Measurements from ENCODE around the gene UPF3A. TPM values are rescaled to one million over a fixed set of nuclear protein-coding genes. Genes with fewer than 3 reads are reported as not detected.

The UPF3A gene
- total and polyA plus RNA-seq, 12 donors: 27.5 to 130 (median 43.2) TPM

- no peak for DNase-seq
- Histone ChIP-seq H3K27ac (no peak overlapping the region), H3K27me3 (no peaks in the 10 kb centered on the region), H3K36me3 (replicated peaks in 1 of 2) (peaks cover 0 to 13% of the 10 kb centered on the region in 2 donors), H3K9me3 (replicated peaks in 1 of 3) (no peaks in the 10 kb centered on the region), H3K4me3 (no peak overlapping the region), H3K4me1 (replicated peaks in 1 of 2) (peaks cover 13 to 19% of the 10 kb centered on the region in 2 donors)
- TF ChIP-seq CTCF (IDR thresholded peaks at IDR 0.05) (no peak), POLR2A (IDR thresholded peaks at IDR 0.05) (no peak)
- intact Hi-C loops (cut with DNase I): no loop called here
- WGBS, 4 donors: 75 to 83% (median 79%) methylated on average over 5 of the region's 5 CpGs
These were observed 29.6 kb downstream of the UPF3A start for GRCh38 chr13:114310956-114311355.

GRCh38 chr13:114311387-114311786 is 30.0 kb downstream of the UPF3A start:
- intact Hi-C loops (cut with DNase I): no loop called here
- H3K27me3 ChIP-seq: no peaks in the 10 kb centered on the region
- no peaks in the 10 kb centered on the region for H3K9me3 ChIP-seq (replicated peaks in 1 of 3)
- no peak overlapping the region for H3K4me3 ChIP-seq
- H3K36me3 ChIP-seq (replicated peaks in 1 of 2): peaks cover 0 to 10% of the 10 kb centered on the region in 2 donors
- no peak overlapping the region for H3K27ac ChIP-seq
- TF ChIP-seq POLR2A (IDR thresholded peaks at IDR 0.05) (no peak), CTCF (IDR thresholded peaks at IDR 0.05) (no peak)
- peaks cover 15 to 24% of the 10 kb centered on the region in 2 donors for H3K4me1 ChIP-seq (replicated peaks in 1 of 2)
- DNase-seq: no peak

- H3K27ac ChIP-seq: no peak overlapping the region
- H3K4me1 ChIP-seq (replicated peaks in 1 of 2): peaks cover 15 to 26% of the 10 kb centered on the region in 2 donors
- no peaks in the 10 kb centered on the region for H3K9me3 ChIP-seq (replicated peaks in 1 of 3)
- no peak overlapping the region for H3K4me3 ChIP-seq
- DNase-seq: no peak
- peaks cover 0 to 4% of the 10 kb centered on the region in 2 donors for H3K36me3 ChIP-seq (replicated peaks in 1 of 2)
- no peaks in the 10 kb centered on the region for H3K27me3 ChIP-seq
- TF ChIP-seq CTCF (IDR thresholded peaks at IDR 0.05) (no peak), POLR2A (IDR thresholded peaks at IDR 0.05) (no peak)
- WGBS, 4 donors: 38 to 64% (median 51%) methylated on average over 2 of the region's 2 CpGs
- intact Hi-C loops (cut with DNase I): no loop called here
These were observed 30.5 kb downstream of the UPF3A start for GRCh38 chr13:114311908-114312307.

GRCh38 chr13:114313061-114313860 is 31.9 kb downstream of the UPF3A start:
- no peak for TF ChIP-seq CTCF (IDR thresholded peaks at IDR 0.05)
- no peak for TF ChIP-seq POLR2A (IDR thresholded peaks at IDR 0.05)
- Histone ChIP-seq H3K27ac (peak overlapping the region; percentile 78 to 99 (median 93)), H3K4me3 (peak overlapping the region in 2 of 4 donors; percentile 33 to 98), H3K9me3 (replicated peaks in 1 of 3) (no peaks in the 10 kb centered on the region), H3K27me3 (no peaks in the 10 kb centered on the region), H3K36me3 (replicated peaks in 1 of 2) (no peaks in the 10 kb centered on the region), H3K4me1 (replicated peaks in 1 of 2) (peaks cover 15 to 37% of the 10 kb centered on the region in 2 donors)
- DNase-seq: peak; percentile 20 to 62 (median 29)
- 80 to 86% (median 83%) methylated on average over 17 of the region's 17 CpGs for WGBS, 4 donors
- intact Hi-C loops (cut with DNase I): no loop called here
